Bronchial epithelial cell (primary cell): ENCODE measurements around the gene RPS6KB1. TPM values are rescaled to one million over a fixed set of nuclear protein-coding genes. Genes with fewer than 3 reads are reported as not detected.

Experiments used
- DNase-seq: peaks from one replicate; pipeline ENCODE4 v3.0.0-alpha.2; 2010; ENCODE audit warnings: low read depth
- FAIRE-seq: peaks from 2 replicates; lab custom pipeline; 2011; peaks lifted over from hg19 to GRCh38; lab: Jason Lieb, UNC
- H3K27me3 ChIP-seq: 2 replicates; pipeline ENCODE4 v1.5.1; 2011; ENCODE audit warnings: low read length; ENCODE audit not compliant: control insufficient read depth, insufficient read depth
- H3K36me3 ChIP-seq: 2 replicates; pipeline ENCODE4 v1.5.1; 2011; ENCODE audit warnings: low read length; ENCODE audit not compliant: control insufficient read depth, insufficient read depth
- H3K4me3 ChIP-seq: 2 replicates; pipeline ENCODE4 v1.5.1; 2011; ENCODE audit warnings: mild to moderate bottlenecking, low read depth, low read length, control low read depth
- total RNA-seq: library from RNA; depleted of rRNA; stranded (reverse); fragments of >200 nt; gene quantifications from 2 replicates; pipeline ENCODE4 v1.2.1, GENCODE V29; 2014
- TF ChIP-seq, protein P1 (sequence below): IDR thresholded peaks from 2 replicates; pipeline ENCODE4 v1.5.1; 2011; ENCODE audit warnings: mild to moderate bottlenecking, moderate library complexity, low read length, control low read depth, inconsistent platforms; ENCODE audit not compliant: insufficient read depth, severe bottlenecking

The RPS6KB1 gene
- total RNA-seq, 1 donor from 2014 or later: 39.0 TPM

DNA sequence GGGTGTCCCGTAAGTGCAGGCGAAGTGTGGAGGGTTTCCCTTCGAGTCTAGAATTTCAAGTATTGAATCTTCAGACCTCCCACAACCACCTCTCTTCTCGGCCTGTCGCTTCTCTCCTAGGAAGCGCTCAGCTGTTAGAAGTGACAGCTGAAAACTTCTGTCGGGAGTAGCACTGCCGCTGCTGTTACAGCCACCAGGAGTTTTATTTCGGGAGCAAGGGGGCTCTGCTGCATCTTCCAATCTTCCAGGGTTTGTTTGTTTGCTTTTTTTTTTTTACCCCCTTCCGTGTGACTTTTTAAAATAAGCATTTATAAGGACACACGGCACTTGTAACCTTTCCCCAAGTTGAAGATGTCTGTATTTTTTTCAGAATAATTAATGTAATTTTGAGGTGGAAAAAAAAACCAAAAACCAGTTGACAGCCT, 767 bp downstream of the RPS6KB1 start:
- Histone ChIP-seq H3K4me3 (peak overlapping the region; percentile 74), H3K36me3 (no peaks in the 10 kb centered on the region), H3K27me3 (no peaks in the 10 kb centered on the region)
- DNase-seq (peak; percentile 28), FAIRE-seq (no peak)
- TF ChIP-seq, protein P1, sequence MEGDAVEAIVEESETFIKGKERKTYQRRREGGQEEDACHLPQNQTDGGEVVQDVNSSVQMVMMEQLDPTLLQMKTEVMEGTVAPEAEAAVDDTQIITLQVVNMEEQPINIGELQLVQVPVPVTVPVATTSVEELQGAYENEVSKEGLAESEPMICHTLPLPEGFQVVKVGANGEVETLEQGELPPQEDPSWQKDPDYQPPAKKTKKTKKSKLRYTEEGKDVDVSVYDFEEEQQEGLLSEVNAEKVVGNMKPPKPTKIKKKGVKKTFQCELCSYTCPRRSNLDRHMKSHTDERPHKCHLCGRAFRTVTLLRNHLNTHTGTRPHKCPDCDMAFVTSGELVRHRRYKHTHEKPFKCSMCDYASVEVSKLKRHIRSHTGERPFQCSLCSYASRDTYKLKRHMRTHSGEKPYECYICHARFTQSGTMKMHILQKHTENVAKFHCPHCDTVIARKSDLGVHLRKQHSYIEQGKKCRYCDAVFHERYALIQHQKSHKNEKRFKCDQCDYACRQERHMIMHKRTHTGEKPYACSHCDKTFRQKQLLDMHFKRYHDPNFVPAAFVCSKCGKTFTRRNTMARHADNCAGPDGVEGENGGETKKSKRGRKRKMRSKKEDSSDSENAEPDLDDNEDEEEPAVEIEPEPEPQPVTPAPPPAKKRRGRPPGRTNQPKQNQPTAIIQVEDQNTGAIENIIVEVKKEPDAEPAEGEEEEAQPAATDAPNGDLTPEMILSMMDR: no peak

GRCh38 chr17:59897090-59897489, 4.2 kb downstream of the RPS6KB1 start:
- H3K36me3 ChIP-seq: no peaks in the 10 kb centered on the region
- H3K4me3 ChIP-seq: no peak overlapping the region
- H3K27me3 ChIP-seq: no peaks in the 10 kb centered on the region
- no peak for FAIRE-seq
- TF ChIP-seq, protein P1: no peak
- DNase-seq: no peak

DNA sequence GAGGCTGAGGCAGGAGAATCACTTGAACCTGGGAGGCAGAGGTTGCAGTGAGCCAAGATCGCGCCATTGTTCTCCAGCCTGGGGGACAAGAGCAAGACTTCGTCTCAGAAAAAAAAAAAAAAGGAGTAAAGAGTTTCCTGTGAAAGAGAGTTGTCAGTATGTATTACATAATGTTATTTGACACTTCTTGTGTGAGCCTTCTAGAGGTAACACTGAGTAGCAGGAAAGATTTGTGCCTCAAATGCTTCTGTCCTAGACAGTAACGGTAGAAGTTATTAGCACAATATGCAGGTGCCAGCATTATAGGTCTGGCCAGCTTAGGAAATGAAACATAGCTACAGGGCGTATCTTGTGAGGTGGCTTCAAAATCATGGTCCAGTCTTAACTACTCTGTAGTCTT, 6.2 kb downstream of the RPS6KB1 start:
- TF ChIP-seq, protein P1: peak; percentile 39
- Histone ChIP-seq H3K4me3 (no peak overlapping the region), H3K36me3 (no peaks in the 10 kb centered on the region), H3K27me3 (no peaks in the 10 kb centered on the region)
- FAIRE-seq (no peak), DNase-seq (peak; percentile 70)

- FAIRE-seq: no peak
- DNase-seq: no peak
- Histone ChIP-seq H3K4me3 (no peak overlapping the region), H3K27me3 (no peaks in the 10 kb centered on the region), H3K36me3 (no peaks in the 10 kb centered on the region)
- TF ChIP-seq, protein P1: no peak
Measured at GRCh38 chr17:59901604-59902003, 8.7 kb downstream of the RPS6KB1 start.

DNA sequence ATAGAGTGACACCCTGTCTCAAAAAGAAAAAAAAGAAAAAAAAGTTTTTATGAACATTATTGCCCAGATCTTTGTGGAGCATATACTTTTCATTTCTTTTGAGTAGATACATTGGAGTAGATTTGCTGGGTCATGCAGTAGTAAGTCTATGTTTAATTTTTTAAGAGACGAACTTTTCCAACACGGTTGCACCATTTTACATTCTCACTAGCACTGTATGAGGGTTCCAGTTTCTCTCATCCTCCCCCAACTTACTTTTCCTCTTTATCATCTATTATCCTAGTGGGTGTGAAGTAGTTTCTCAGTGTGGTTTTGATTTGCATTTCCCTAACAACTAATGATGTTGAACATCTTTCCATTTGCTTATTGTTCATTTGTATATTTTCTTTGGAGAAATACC, 10.5 kb downstream of the RPS6KB1 start:
- DNase-seq (no peak), FAIRE-seq (no peak)
- TF ChIP-seq, protein P1: no peak
- Histone ChIP-seq H3K4me3 (no peak overlapping the region), H3K36me3 (no peaks in the 10 kb centered on the region), H3K27me3 (no peaks in the 10 kb centered on the region)

DNA sequence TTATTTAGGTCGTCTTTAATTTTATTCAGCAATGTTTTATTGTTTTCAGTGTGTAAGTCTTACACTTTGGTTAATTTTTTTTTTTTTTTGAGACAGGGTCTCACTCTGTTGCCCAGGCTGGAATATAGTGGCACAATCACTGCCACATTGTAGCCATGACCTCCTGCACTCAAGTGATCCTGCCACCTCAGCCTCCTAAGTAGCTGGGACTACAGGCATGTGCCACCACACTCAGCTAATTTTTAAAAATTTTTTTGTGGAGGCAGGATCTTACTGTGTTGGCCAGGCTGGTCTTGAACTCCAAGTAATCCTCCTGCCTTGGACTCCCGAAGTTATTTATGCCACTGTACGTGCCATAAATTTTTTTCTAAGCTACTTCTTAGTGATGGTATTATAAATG, 14.5 kb downstream of the RPS6KB1 start:
- H3K36me3 ChIP-seq: no peaks in the 10 kb centered on the region
- DNase-seq: no peak
- TF ChIP-seq, protein P1: no peak

More for the DNA sequence above, 14.5 kb downstream of the RPS6KB1 start:
- no peak overlapping the region for H3K4me3 ChIP-seq
- no peak for FAIRE-seq
- H3K27me3 ChIP-seq: no peaks in the 10 kb centered on the region
